Trophoblast cell (in vitro differentiated cells and primary cell): ENCODE measurements around the gene SMTNL1. TPM values are rescaled to one million over a fixed set of nuclear protein-coding genes. Genes with fewer than 3 reads are reported as not detected.

ENCODE experiments used
- DNase-seq, 2 donors: peaks; one replicate each; pipeline ENCODE4 v3.0.0-alpha.2; 2016
- H2AFZ ChIP-seq: 2 replicates; pipeline ENCODE4 v1.6.1; 2013; ENCODE audit warnings: low read length, moderate library complexity, mild to moderate bottlenecking; ENCODE audit not compliant: insufficient read depth, poor library complexity
- H2AK5ac ChIP-seq: 2 replicates; pipeline ENCODE4 v1.6.1; 2013; ENCODE audit warnings: mild to moderate bottlenecking, low read length
- H2BK120ac ChIP-seq: 2 replicates; pipeline ENCODE4 v1.6.1; 2013; ENCODE audit warnings: low read length, mild to moderate bottlenecking, moderate library complexity; ENCODE audit not compliant: insufficient read depth, poor library complexity
- H2BK12ac ChIP-seq: 2 replicates; pipeline ENCODE4 v1.6.1; 2013; ENCODE audit warnings: mild to moderate bottlenecking, low read length, moderate library complexity
- H2BK5ac ChIP-seq: 2 replicates; pipeline ENCODE4 v1.6.1; 2013; ENCODE audit warnings: low read length, low read depth, moderate library complexity, mild to moderate bottlenecking; ENCODE audit not compliant: poor library complexity
- H3K14ac ChIP-seq: 2 replicates; pipeline ENCODE4 v1.6.1; 2013; ENCODE audit warnings: mild to moderate bottlenecking, low read length
- H3K18ac ChIP-seq: 2 replicates; pipeline ENCODE4 v1.6.1; 2013; ENCODE audit warnings: mild to moderate bottlenecking, low read length
- H3K23ac ChIP-seq: 2 replicates; pipeline ENCODE4 v1.6.1; 2013; ENCODE audit warnings: low read length
- H3K27ac ChIP-seq: 2 replicates; pipeline ENCODE4 v1.5.1; 2013; ENCODE audit warnings: low read depth, mild to moderate bottlenecking, inconsistent platforms, low read length, moderate library complexity
- H3K27me3 ChIP-seq: 2 replicates; pipeline ENCODE4 v1.6.1; 2013; ENCODE audit warnings: inconsistent platforms, mild to moderate bottlenecking, low read length, moderate library complexity; ENCODE audit not compliant: insufficient read depth
- H3K36me3 ChIP-seq, 2 experiments: 1 replicate in 1 of 2; 2 replicates in 1 of 2; pipeline ENCODE4 v1.6.1; 2013; ENCODE audit warnings: low read length in 2 of 2, mild to moderate bottlenecking in 2 of 2, moderate library complexity in 1 of 2; ENCODE audit not compliant: insufficient read depth in 2 of 2, control insufficient read depth in 1 of 2
- H3K4ac ChIP-seq: 2 replicates; pipeline ENCODE4 v1.6.1; 2013; ENCODE audit warnings: low read depth, mild to moderate bottlenecking, low read length, moderate library complexity
- H3K4me1 ChIP-seq, 2 experiments: 1 replicate in 1 of 2; 2 replicates in 1 of 2; pipeline ENCODE4 v1.6.1; 2013; ENCODE audit warnings: low read length in 2 of 2, mild to moderate bottlenecking in 2 of 2, moderate library complexity in 1 of 2; ENCODE audit not compliant: insufficient read depth in 2 of 2, control insufficient read depth in 1 of 2
- H3K4me2 ChIP-seq: 2 replicates; pipeline ENCODE4 v1.6.1; 2013; ENCODE audit warnings: inconsistent platforms, mild to moderate bottlenecking, low read length, moderate library complexity
- H3K4me3 ChIP-seq: 2 replicates; pipeline ENCODE4 v1.5.1; 2013; ENCODE audit warnings: mild to moderate bottlenecking, low read depth, low read length, inconsistent platforms
- H3K79me1 ChIP-seq: one replicate; pipeline ENCODE4 v1.6.1; 2013; ENCODE audit warnings: low read length
- H3K79me2 ChIP-seq: 2 replicates; pipeline ENCODE4 v1.6.1; 2013; ENCODE audit warnings: low read length, mild to moderate bottlenecking; ENCODE audit not compliant: control insufficient read depth, insufficient read depth, poor library complexity
- H3K9ac ChIP-seq: 2 replicates; pipeline ENCODE4 v1.6.1; 2013; ENCODE audit warnings: mild to moderate bottlenecking, low read length
- H3K9me3 ChIP-seq: 2 replicates; pipeline ENCODE4 v1.6.1; 2013; ENCODE audit warnings: low read depth, mild to moderate bottlenecking, control low read depth, inconsistent platforms, low read length; ENCODE audit not compliant: insufficient read depth
- H4K12ac ChIP-seq: 2 replicates; pipeline ENCODE4 v1.6.1; 2013; ENCODE audit warnings: low read depth, mild to moderate bottlenecking, low read length, moderate library complexity
- H4K8ac ChIP-seq: 2 replicates; pipeline ENCODE4 v1.6.1; 2013; ENCODE audit warnings: low read depth, mild to moderate bottlenecking, low read length, moderate library complexity
- H4K91ac ChIP-seq: one replicate; pipeline ENCODE4 v1.6.1; 2013; ENCODE audit warnings: low read depth, mild to moderate bottlenecking, low read length, moderate library complexity
- WGBS: extraction: QIAGEN DNeasy Blood & Tissue Kit; methylation state at CpG from one replicate; pipeline ENCODE4 v1.1.7; 2013; ENCODE audit warnings: missing lambda C conversion rate; ENCODE audit not compliant: insufficient read length, insufficient coverage; ENCODE audit errors: extremely low coverage; 5-methylcytosine and 5-hydroxymethylcytosine counted together
- polyA plus RNA-seq: library from polyadenylated mRNA; stranded (reverse); fragments of 200-250 nt; gene quantifications from 2 replicates; pipeline ENCODE4 v1.2.3, GENCODE V29; 2013

SMTNL1 gene
- polyA plus RNA-seq, result 0.04 TPM in 1 of 2 replicates, not detected in the other

GRCh38 chr11:57536947-57537619, at the start of gene SMTNL1:
SMTNL1 (plus strand) TSS chr11:57537595; CDS start chr11:57542643, 5,048 bp downstream.
- no peaks in the 10 kb centered on the region for H3K9me3 ChIP-seq
- no peak within 1 kb of the TSS for H3K18ac ChIP-seq
- H4K91ac ChIP-seq, result no peak within 1 kb of the TSS
- no peaks in the 10 kb centered on the region for H3K79me2 ChIP-seq
- H2AFZ ChIP-seq, result no peak within 1 kb of the TSS
- H3K9ac ChIP-seq, result no peak within 1 kb of the TSS
- no peak within 1 kb of the TSS for H2BK5ac ChIP-seq
- H3K4me3 ChIP-seq, result no peak within 1 kb of the TSS
- no peak within 1 kb of the TSS for H3K4me2 ChIP-seq
- no peaks in the 10 kb centered on the region for H3K4me1 ChIP-seq
- no peaks in the 10 kb centered on the region for H3K36me3 ChIP-seq
- DNase-seq, result no peak
- no peak within 1 kb of the TSS for H2BK12ac ChIP-seq
- H4K12ac ChIP-seq, result no peak within 1 kb of the TSS
- no peak within 1 kb of the TSS for H3K4ac ChIP-seq
- no peaks in the 10 kb centered on the region for H3K27me3 ChIP-seq
- no peak within 1 kb of the TSS for H3K27ac ChIP-seq
- H3K14ac ChIP-seq, result no peak within 1 kb of the TSS
- no CpG with 5 or more reads among the region's 14 CpGs for WGBS
- no peaks in the 10 kb centered on the region for H3K79me1 ChIP-seq
- no peak within 1 kb of the TSS for H4K8ac ChIP-seq
- H3K23ac ChIP-seq, result no peak within 1 kb of the TSS
- H2AK5ac ChIP-seq, result no peak within 1 kb of the TSS
- H2BK120ac ChIP-seq, result no peak within 1 kb of the TSS

- Histone ChIP-seq H2BK120ac (no peak overlapping the region), H3K79me2 (no peaks in the 10 kb centered on the region), H3K27me3 (peaks cover 6% of the 10 kb centered on the region), H3K14ac (no peak overlapping the region), H3K36me3 (no peaks in the 10 kb centered on the region), H2BK5ac (no peak overlapping the region), H4K8ac (no peak overlapping the region), H2BK12ac (no peak overlapping the region), H3K9me3 (no peaks in the 10 kb centered on the region), H3K4me3 (no peak overlapping the region), H3K79me1 (no peaks in the 10 kb centered on the region), H2AFZ (no peak overlapping the region), H4K91ac (no peak overlapping the region), H3K18ac (no peak overlapping the region), H3K9ac (no peak overlapping the region), H3K4me1 (peaks cover 0 to under 1% of the 10 kb centered on the region in 2 experiments), H3K23ac (no peak overlapping the region), H3K4me2 (no peak overlapping the region), H3K27ac (no peak overlapping the region), H2AK5ac (no peak overlapping the region), H4K12ac (no peak overlapping the region), H3K4ac (no peak overlapping the region)
- no CpG with 5 or more reads among the region's 6 CpGs for WGBS
- no peak for DNase-seq
Measured at GRCh38 chr11:57487920-57488659, 49.3 kb upstream of the SMTNL1 start.

- no peak overlapping the region for H4K12ac ChIP-seq
- H3K36me3 ChIP-seq, result no peaks in the 10 kb centered on the region
- no peak overlapping the region for H3K4ac ChIP-seq
- no peaks in the 10 kb centered on the region for H3K27me3 ChIP-seq
- no peaks in the 10 kb centered on the region for H3K4me1 ChIP-seq
- H3K4me2 ChIP-seq, result no peak overlapping the region
- H2BK120ac ChIP-seq, result no peak overlapping the region
- no peak overlapping the region for H3K14ac ChIP-seq
- WGBS, result no CpG with 5 or more reads among the region's 9 CpGs
- no peak overlapping the region for H2BK5ac ChIP-seq
- no peak overlapping the region for H4K91ac ChIP-seq
- no peak overlapping the region for H2AFZ ChIP-seq
- H3K79me2 ChIP-seq, result no peaks in the 10 kb centered on the region
- H3K79me1 ChIP-seq, result no peaks in the 10 kb centered on the region
- H3K9me3 ChIP-seq, result no peaks in the 10 kb centered on the region
- H3K4me3 ChIP-seq, result no peak overlapping the region
- no peak for DNase-seq
- H2AK5ac ChIP-seq, result no peak overlapping the region
- no peak overlapping the region for H3K27ac ChIP-seq
- H3K18ac ChIP-seq, result no peak overlapping the region
- no peak overlapping the region for H4K8ac ChIP-seq
- H2BK12ac ChIP-seq, result no peak overlapping the region
- H3K23ac ChIP-seq, result no peak overlapping the region
- H3K9ac ChIP-seq, result no peak overlapping the region
Measured at GRCh38 chr11:57490456-57491248, 46.7 kb upstream of the SMTNL1 start.

- Histone ChIP-seq H3K9me3 (no peaks in the 10 kb centered on the region), H3K79me1 (no peaks in the 10 kb centered on the region), H2BK120ac (no peak overlapping the region), H2BK5ac (no peak overlapping the region), H2AFZ (no peak overlapping the region), H4K91ac (no peak overlapping the region), H3K9ac (no peak overlapping the region), H2BK12ac (no peak overlapping the region), H3K4me3 (no peak overlapping the region), H3K18ac (no peak overlapping the region), H4K12ac (no peak overlapping the region), H3K14ac (no peak overlapping the region), H2AK5ac (no peak overlapping the region), H3K36me3 (no peaks in the 10 kb centered on the region), H3K79me2 (no peaks in the 10 kb centered on the region), H3K23ac (no peak overlapping the region), H3K4ac (no peak overlapping the region), H3K4me2 (no peak overlapping the region), H3K4me1 (no peaks in the 10 kb centered on the region), H3K27me3 (no peaks in the 10 kb centered on the region), H3K27ac (no peak overlapping the region), H4K8ac (no peak overlapping the region)
- WGBS, result no CpG with 5 or more reads among the region's 11 CpGs
- no peak for DNase-seq
Measured at GRCh38 chr11:57491371-57492061, 45.9 kb upstream of the SMTNL1 start.
